Medulla oblongata (tissue), 1 donor: Measurements from ENCODE around the gene JPH3.
A peak's percentile ranks its signal among the peaks of the same experiment; 100 is the strongest.

Source experiments
- DNase-seq: peaks from one replicate; pipeline ENCODE4 v3.0.0-alpha.2; 2015; ENCODE audit errors: extremely low spot score

The JPH3 gene

GRCh38 chr16:87626905-87627304 is 24.6 kb downstream of the JPH3 start:
- DNase-seq = no peak

- no peak for DNase-seq
These were observed 25.4 kb downstream of the JPH3 start for GRCh38 chr16:87627542-87628245.

- DNase-seq = no peak
These were observed 26.1 kb downstream of the JPH3 start for GRCh38 chr16:87628246-87628923.

GRCh38 chr16:87628940-87629339 is 26.6 kb downstream of the JPH3 start:
- DNase-seq = no peak

GRCh38 chr16:87631067-87631466 is 28.8 kb downstream of the JPH3 start:
- no peak for DNase-seq

- no peak for DNase-seq
These were observed 32.1 kb downstream of the JPH3 start for GRCh38 chr16:87634411-87634810.

GRCh38 chr16:87635541-87636049 is 33.3 kb downstream of the JPH3 start:
- DNase-seq = peak; percentile 50

GRCh38 chr16:87636050-87636684 is 33.9 kb downstream of the JPH3 start:
- peak; percentile 88 for DNase-seq

- DNase-seq = no peak
These were observed 34.4 kb downstream of the JPH3 start for GRCh38 chr16:87636741-87637140.

- DNase-seq = no peak
These were observed 35.0 kb downstream of the JPH3 start for GRCh38 chr16:87637357-87637756.

GRCh38 chr16:87638736-87639135 is 36.4 kb downstream of the JPH3 start:
- no peak for DNase-seq

- DNase-seq = no peak
These were observed 39.4 kb downstream of the JPH3 start for GRCh38 chr16:87641721-87642120.

GRCh38 chr16:87642491-87642890 is 40.2 kb downstream of the JPH3 start:
- no peak for DNase-seq

- DNase-seq = no peak
These were observed 41.9 kb downstream of the JPH3 start for GRCh38 chr16:87644186-87644585.

GRCh38 chr16:87644596-87644995 is 42.3 kb downstream of the JPH3 start:
- DNase-seq = no peak

GRCh38 chr16:87645802-87646201 is 43.5 kb downstream of the JPH3 start:
- DNase-seq = no peak

GRCh38 chr16:87647431-87648185 is 45.3 kb downstream of the JPH3 start:
- DNase-seq = no peak

GRCh38 chr16:87648236-87648635 is 45.9 kb downstream of the JPH3 start:
- DNase-seq = peak; percentile 3

- no peak for DNase-seq
These were observed 46.6 kb downstream of the JPH3 start for GRCh38 chr16:87648698-87649487.

GRCh38 chr16:87652386-87652785 is 50.1 kb downstream of the JPH3 start:
- DNase-seq = no peak

GRCh38 chr16:87652799-87653198 is 50.5 kb downstream of the JPH3 start:
- no peak for DNase-seq
